A673 (cell line): ENCODE data around the gene ABI3BP. TPM values are rescaled to one million over a fixed set of nuclear protein-coding genes. Genes with fewer than 3 reads are reported as not detected.

Experiments
- BruUV-seq: library from RNA; stranded (reverse); fragments of 400-500 nt; replicated peaks from 2 replicates; lab custom pipeline; 2021; lab: Mats Ljungman, UMichigan
- CTCF ChIA-PET: fragments of 300-600 bp; sonication (Branson Sonifier 250); formaldehyde crosslinking; loops from one replicate; lab custom pipeline; 2022; ENCODE audit warnings: antibody characterized with exemption; lab: Charles Lee
- POLR2A ChIA-PET: fragments of 300-600 bp; sonication (Branson Sonifier 250); formaldehyde crosslinking; loops from one replicate; lab custom pipeline; 2022; ENCODE audit warnings: antibody characterized with exemption; ENCODE audit not compliant: low non-redundant PET; lab: Charles Lee
- DNase-seq: peaks from one replicate; pipeline ENCODE4 v3.0.0-alpha.2; 2015; ENCODE audit warnings: low spot score
- H3K27ac ChIP-seq: fragments of 200-600 bp; sonication (generic); 2 replicates; pipeline ENCODE4 v1.5.1; 2016; ENCODE audit warnings: mixed run types, low read depth, mild to moderate bottlenecking, mixed read lengths, antibody characterized with exemption, low read length; ENCODE audit not compliant: poor library complexity, severe bottlenecking
- H3K27me3 ChIP-seq: fragments of 200-600 bp; sonication (generic); replicated peaks from 2 replicates; pipeline ENCODE4 v1.6.1; 2017; ENCODE audit warnings: mixed run types, low read depth, mild to moderate bottlenecking, mixed read lengths, antibody characterized with exemption, low read length; ENCODE audit not compliant: insufficient read depth, poor library complexity
- H3K36me3 ChIP-seq: fragments of 200-600 bp; sonication (generic); 2 replicates; pipeline ENCODE4 v1.6.1; 2016; ENCODE audit warnings: mixed run types, mild to moderate bottlenecking, mixed read lengths, antibody characterized with exemption, low read length; ENCODE audit not compliant: insufficient read depth, poor library complexity, severe bottlenecking
- H3K4me1 ChIP-seq: fragments of 200-600 bp; sonication (generic); 2 replicates; pipeline ENCODE4 v1.6.1; 2017; ENCODE audit warnings: mixed run types, mild to moderate bottlenecking, mixed read lengths, antibody characterized with exemption, low read length; ENCODE audit not compliant: insufficient read depth, poor library complexity, severe bottlenecking
- H3K4me3 ChIP-seq: fragments of 200-600 bp; sonication (generic); 2 replicates; pipeline ENCODE4 v1.5.1; 2016; ENCODE audit warnings: low read depth, mixed run types, mild to moderate bottlenecking, mixed read lengths, low read length; ENCODE audit not compliant: poor library complexity, severe bottlenecking
- H3K9me3 ChIP-seq: fragments of 200-600 bp; sonication (generic); 2 replicates; pipeline ENCODE4 v1.6.1; 2016; ENCODE audit warnings: mixed run types, low read depth, mild to moderate bottlenecking, mixed read lengths, antibody characterized with exemption, low read length; ENCODE audit not compliant: poor library complexity, severe bottlenecking
- CTCF ChIP-seq: fragments of 300-800, 200-600 bp; sonication (generic); conservative IDR thresholded peaks from 2 replicates; pipeline ENCODE4 v1.5.1; 2017; ENCODE audit warnings: low read depth, mild to moderate bottlenecking, antibody characterized with exemption, low read length, moderate library complexity, mixed read lengths
- EZH2 ChIP-seq: fragments of 200-600 bp; sonication (generic); IDR thresholded peaks from 2 replicates; pipeline ENCODE4 v1.6.1; 2017; ENCODE audit warnings: borderline replicate concordance, low read depth, mild to moderate bottlenecking, mixed read lengths, antibody characterized with exemption, low read length; ENCODE audit not compliant: poor library complexity, severe bottlenecking
- intact Hi-C: fragments of 100-400 bp; cut with micrococcal nuclease; formaldehyde crosslinking; loops from one replicate; pipeline ENCODE4 v1.10.0; 2022; ENCODE audit not compliant: unreplicated experiment
- total RNA-seq: library from RNA; stranded (reverse); gene quantifications from 2 replicates; pipeline ENCODE4 v1.2.3, GENCODE V29; 2021

ABI3BP gene
- total RNA-seq, 1 experiment from 2014 or later = 5.2 TPM

- POLR2A ChIA-PET = no interaction called here
Measured at GRCh38 chr3:100928638-100929428, 64.4 kb downstream of the ABI3BP start.

GRCh38 chr3:100927775-100928174 lies 65.4 kb downstream of the ABI3BP start:
- no peaks in the 10 kb centered on the region for H3K27me3 ChIP-seq
- H3K9me3 ChIP-seq = no peaks in the 10 kb centered on the region
- CTCF ChIA-PET = no interaction called here
- intact Hi-C loops = no loop called here
- TF ChIP-seq CTCF = no peak
- TF ChIP-seq EZH2 = no peak
- H3K27ac ChIP-seq = no peak overlapping the region
- no TSS peak for BruUV-seq
- POLR2A ChIA-PET = no interaction called here
- no peak for DNase-seq
- no peaks in the 10 kb centered on the region for H3K36me3 ChIP-seq
- H3K4me3 ChIP-seq = no peak overlapping the region
- H3K4me1 ChIP-seq = no peaks in the 10 kb centered on the region

More at GRCh38 chr3:100928638-100929428, 64.4 kb downstream of the ABI3BP start:
- H3K36me3 ChIP-seq = no peaks in the 10 kb centered on the region
- no peaks in the 10 kb centered on the region for H3K9me3 ChIP-seq
- no peak overlapping the region for H3K27ac ChIP-seq
- no peak overlapping the region for H3K4me3 ChIP-seq
- TF ChIP-seq CTCF = no peak
- TF ChIP-seq EZH2 = no peak
- intact Hi-C loops = no loop called here
- no peak for DNase-seq
- CTCF ChIA-PET = no interaction called here
- no peaks in the 10 kb centered on the region for H3K4me1 ChIP-seq
- BruUV-seq = no TSS peak
- no peaks in the 10 kb centered on the region for H3K27me3 ChIP-seq

- H3K4me3 ChIP-seq = no peak overlapping the region
- CTCF ChIA-PET = no interaction called here
- intact Hi-C loops = no loop called here
- no peaks in the 10 kb centered on the region for H3K36me3 ChIP-seq
- H3K4me1 ChIP-seq = no peaks in the 10 kb centered on the region
- H3K9me3 ChIP-seq = no peaks in the 10 kb centered on the region
- no TSS peak for BruUV-seq
- no peak overlapping the region for H3K27ac ChIP-seq
- DNase-seq = no peak
- POLR2A ChIA-PET = no interaction called here
- no peak for TF ChIP-seq EZH2
- TF ChIP-seq CTCF = no peak
- no peaks in the 10 kb centered on the region for H3K27me3 ChIP-seq
Measured at GRCh38 chr3:100915706-100916495, 77.3 kb downstream of the ABI3BP start.
